ENCODE measurements around the gene PADI2.

The PADI2 gene

GRCh38 chr1:17061486-17061885 lies 57.8 kb downstream of the PADI2 start:
- no peak overlapping the region for H3K4me2 ChIP-seq (ENCODE audit: low read depth, low read length, poor library complexity, severe bottlenecking)
- TF ChIP-seq CTCF (conservative IDR thresholded peaks at IDR 0.05; ENCODE audit: low read length) (no peak), EZH2phosphoT487 (IDR thresholded peaks at IDR 0.05; ENCODE audit: borderline replicate concordance) (no peak)
- no peak overlapping the region for H3K4me3 ChIP-seq (ENCODE audit: low read length, poor library complexity, severe bottlenecking)
- no peaks in the 10 kb centered on the region for H4K20me1 ChIP-seq (ENCODE audit: insufficient read depth, low read length, poor library complexity, severe bottlenecking)
- H3K9me3 ChIP-seq (ENCODE audit: insufficient read depth, low read depth, low read length), result peaks cover 3% of the 10 kb centered on the region; the same call in 1 of the 2 replicates
- H3K27me3 ChIP-seq (ENCODE audit: insufficient read depth, low read length, poor library complexity, severe bottlenecking), result no peaks in the 10 kb centered on the region
- no peaks in the 10 kb centered on the region for H3K4me1 ChIP-seq (ENCODE audit: insufficient read depth, low read length, poor library complexity, severe bottlenecking)
- no peaks in the 10 kb centered on the region for H3K36me3 ChIP-seq (ENCODE audit: insufficient read depth, low read length)
- no peaks in the 10 kb centered on the region for H3K9me2 ChIP-seq (replicated peaks; ENCODE audit: low read depth, low read length)
- H3F3A ChIP-seq (ENCODE audit: low read depth), result no peaks in the 10 kb centered on the region
- no peak overlapping the region for H2AFZ ChIP-seq (ENCODE audit: low read length)
- H3K9ac ChIP-seq (ENCODE audit: low read depth, low read length, poor library complexity, severe bottlenecking), result no peak overlapping the region
- no peaks in the 10 kb centered on the region for H3K79me2 ChIP-seq (ENCODE audit: insufficient read depth, low read length)

GRCh38 chr1:17060306-17060749 lies 58.9 kb downstream of the PADI2 start:
- Histone ChIP-seq H4K20me1 (ENCODE audit: insufficient read depth, low read length, poor library complexity, severe bottlenecking) (no peaks in the 10 kb centered on the region), H3K4me2 (ENCODE audit: low read depth, low read length, poor library complexity, severe bottlenecking) (no peak overlapping the region), H3K9ac (ENCODE audit: low read depth, low read length, poor library complexity, severe bottlenecking) (no peak overlapping the region), H3K27me3 (ENCODE audit: insufficient read depth, low read length, poor library complexity, severe bottlenecking) (no peaks in the 10 kb centered on the region), H3K79me2 (ENCODE audit: insufficient read depth, low read length) (no peaks in the 10 kb centered on the region), H3K9me3 (ENCODE audit: insufficient read depth, low read depth, low read length) (peaks cover 3% of the 10 kb centered on the region; the same call in 1 of the 2 replicates), H3K9me2 (replicated peaks; ENCODE audit: low read depth, low read length) (no peaks in the 10 kb centered on the region), H3K4me1 (ENCODE audit: insufficient read depth, low read length, poor library complexity, severe bottlenecking) (no peaks in the 10 kb centered on the region), H3K4me3 (ENCODE audit: low read length, poor library complexity, severe bottlenecking) (no peak overlapping the region), H3K36me3 (ENCODE audit: insufficient read depth, low read length) (no peaks in the 10 kb centered on the region), H3F3A (ENCODE audit: low read depth) (no peaks in the 10 kb centered on the region), H2AFZ (ENCODE audit: low read length) (no peak overlapping the region)
- TF ChIP-seq CTCF (conservative IDR thresholded peaks at IDR 0.05; ENCODE audit: low read length) (no peak), EZH2phosphoT487 (IDR thresholded peaks at IDR 0.05; ENCODE audit: borderline replicate concordance) (no peak)

GRCh38 chr1:17059391-17060305 lies 59.6 kb downstream of the PADI2 start:
- TF ChIP-seq CTCF (conservative IDR thresholded peaks at IDR 0.05; ENCODE audit: low read length) (peak; percentile 80), EZH2phosphoT487 (IDR thresholded peaks at IDR 0.05; ENCODE audit: borderline replicate concordance) (no peak)
- no peak overlapping the region for H3K9ac ChIP-seq (ENCODE audit: low read depth, low read length, poor library complexity, severe bottlenecking)
- H3K36me3 ChIP-seq (ENCODE audit: insufficient read depth, low read length), result no peaks in the 10 kb centered on the region
- no peaks in the 10 kb centered on the region for H3K4me1 ChIP-seq (ENCODE audit: insufficient read depth, low read length, poor library complexity, severe bottlenecking)
- no peaks in the 10 kb centered on the region for H3K79me2 ChIP-seq (ENCODE audit: insufficient read depth, low read length)
- H2AFZ ChIP-seq (ENCODE audit: low read length), result no peak overlapping the region
- no peaks in the 10 kb centered on the region for H3K9me2 ChIP-seq (replicated peaks; ENCODE audit: low read depth, low read length)
- no peaks in the 10 kb centered on the region for H3F3A ChIP-seq (ENCODE audit: low read depth)
- peaks cover under 1% of the 10 kb centered on the region; the same call in 1 of the 2 replicates for H3K9me3 ChIP-seq (ENCODE audit: insufficient read depth, low read depth, low read length)
- no peak overlapping the region for H3K4me2 ChIP-seq (ENCODE audit: low read depth, low read length, poor library complexity, severe bottlenecking)
- no peak overlapping the region for H3K4me3 ChIP-seq (ENCODE audit: low read length, poor library complexity, severe bottlenecking)
- no peaks in the 10 kb centered on the region for H4K20me1 ChIP-seq (ENCODE audit: insufficient read depth, low read length, poor library complexity, severe bottlenecking)
- no peaks in the 10 kb centered on the region for H3K27me3 ChIP-seq (ENCODE audit: insufficient read depth, low read length, poor library complexity, severe bottlenecking)

All from Loucy (cell line).